HTR-8/SVneo (cell line): ENCODE data around the gene MAGEF1.

Experiments
- DNase-seq: peaks from one replicate; pipeline ENCODE4 v3.0.0; 2011; ENCODE audit warnings: low spot score, mixed read lengths; ENCODE audit not compliant: insufficient read length
- FAIRE-seq: peaks from 2 replicates; lab custom pipeline; 2011; peaks lifted over from hg19 to GRCh38; lab: Jason Lieb, UNC

Gene MAGEF1

DNA sequence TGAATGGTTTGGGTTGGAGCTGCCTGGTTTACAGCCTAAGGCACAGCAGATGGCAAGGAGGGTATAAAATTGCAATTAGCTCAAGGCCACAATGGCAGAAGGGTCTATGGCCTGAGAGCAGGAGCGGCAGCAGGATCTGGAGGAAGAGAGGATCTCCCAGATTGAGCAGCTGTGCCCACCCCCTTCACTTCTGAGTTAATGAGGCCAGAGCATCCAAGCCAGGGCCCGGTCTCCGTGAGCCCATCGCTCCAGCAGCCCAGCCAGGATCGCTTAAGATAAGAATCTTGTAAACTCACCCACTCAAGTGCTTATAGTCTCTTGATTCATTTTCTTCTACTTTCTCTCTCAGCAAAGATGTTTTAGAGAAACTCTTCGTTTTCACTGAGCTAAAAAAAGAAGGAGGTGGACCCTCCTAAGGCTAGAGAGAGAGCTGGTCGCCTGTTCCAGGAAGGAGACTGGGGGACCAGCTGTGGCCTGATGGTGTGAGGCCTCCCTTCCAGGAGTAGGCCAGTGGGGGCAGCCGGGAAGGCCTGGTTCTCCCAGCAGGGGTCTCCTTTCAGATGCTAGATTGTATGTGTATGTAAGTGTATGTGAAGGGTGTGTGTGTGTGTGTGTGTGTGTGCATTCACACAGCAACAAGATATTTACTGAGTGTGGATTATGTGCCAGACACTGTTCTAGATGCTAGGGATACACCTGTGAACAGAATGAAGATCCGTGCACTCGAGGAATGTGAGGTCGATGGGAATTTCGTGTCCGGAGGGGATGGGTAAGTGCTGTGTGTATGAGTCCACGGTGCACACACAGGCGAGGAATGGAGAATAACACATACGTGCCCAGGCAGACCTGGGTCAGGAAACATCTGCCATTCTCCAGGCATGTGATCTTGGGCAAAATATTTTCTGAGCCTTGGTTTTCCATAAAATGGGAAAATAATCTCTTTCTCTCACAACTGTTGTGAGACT, 18.6 kb downstream of the MAGEF1 start:
- DNase-seq = no peak
- FAIRE-seq = peak; percentile 46

DNA sequence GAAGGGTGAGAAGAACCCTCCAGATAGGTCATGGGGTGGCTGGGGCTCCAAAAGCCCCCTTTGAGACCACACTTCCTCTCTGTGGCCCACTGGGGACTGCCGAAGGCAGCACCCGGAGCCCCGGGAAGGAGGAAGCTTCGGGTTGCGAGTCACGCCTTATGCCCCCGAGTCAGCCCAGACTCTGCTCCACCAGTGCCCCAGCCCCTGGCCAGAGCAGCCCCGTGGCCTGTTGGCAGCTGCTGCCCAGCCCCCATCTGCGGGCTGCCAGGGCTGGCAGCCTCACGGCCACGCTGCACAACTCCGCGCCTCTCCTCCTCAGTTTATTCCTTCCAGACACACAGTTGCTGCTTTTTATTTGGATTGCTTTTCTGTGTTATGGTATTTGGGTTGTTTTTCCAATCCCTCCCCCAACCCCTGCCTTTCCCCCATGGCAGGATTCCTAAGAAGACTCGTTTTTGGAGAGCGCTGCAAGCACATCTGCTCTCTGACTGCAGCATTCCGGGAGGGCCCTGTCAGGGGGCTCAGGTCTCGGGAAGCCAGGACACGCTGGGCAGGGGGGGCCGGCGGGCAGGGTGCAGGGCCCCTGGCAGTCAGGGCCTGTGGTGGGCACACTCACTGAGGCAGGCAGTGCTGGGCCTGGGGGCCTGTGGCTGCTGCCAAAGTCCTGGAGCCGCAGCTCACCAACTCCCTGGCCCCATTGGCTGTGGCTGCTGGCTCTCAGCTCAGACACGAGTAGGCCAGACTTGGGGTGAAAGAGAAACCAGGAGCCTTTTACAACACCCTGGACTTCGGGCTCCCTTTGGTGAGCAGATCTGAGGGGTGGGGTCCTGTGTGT, 20.2 kb downstream of the MAGEF1 start:
- FAIRE-seq (no peak), DNase-seq (no peak)

DNA sequence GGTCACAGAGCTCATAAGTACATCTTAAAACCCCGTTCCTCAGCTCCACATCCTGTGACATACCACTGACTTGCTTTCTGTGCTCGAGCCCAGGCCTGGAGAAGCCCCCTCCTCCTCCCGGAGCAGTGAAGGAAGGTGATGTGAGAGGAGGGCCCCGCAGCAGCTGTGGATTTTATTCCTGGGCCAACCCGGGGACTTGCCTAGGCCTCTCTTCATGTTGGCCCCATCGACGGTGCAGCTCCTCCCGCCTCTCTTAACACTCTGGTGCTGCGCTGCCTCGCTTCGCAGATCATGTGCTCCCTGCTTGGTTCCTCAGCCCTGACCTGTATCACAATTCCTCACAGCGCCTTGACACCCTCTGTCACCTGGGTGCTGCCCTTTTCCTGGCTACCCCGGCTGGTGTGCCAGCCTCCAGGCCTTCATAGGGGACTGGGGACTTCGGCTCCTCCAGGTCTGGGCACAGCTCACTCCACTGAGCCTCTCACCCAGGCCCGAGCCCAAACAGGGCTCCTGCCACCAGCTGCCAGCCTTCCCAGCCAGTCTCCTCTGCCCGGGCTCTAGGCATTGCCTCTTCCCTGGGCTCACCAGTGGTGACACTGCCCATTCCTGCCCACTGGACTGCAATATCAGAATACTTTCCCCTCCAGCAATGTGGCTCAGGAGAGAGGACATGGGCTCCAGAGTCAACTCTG, 21.5 kb downstream of the MAGEF1 start:
- FAIRE-seq (no peak), DNase-seq (no peak)

DNA sequence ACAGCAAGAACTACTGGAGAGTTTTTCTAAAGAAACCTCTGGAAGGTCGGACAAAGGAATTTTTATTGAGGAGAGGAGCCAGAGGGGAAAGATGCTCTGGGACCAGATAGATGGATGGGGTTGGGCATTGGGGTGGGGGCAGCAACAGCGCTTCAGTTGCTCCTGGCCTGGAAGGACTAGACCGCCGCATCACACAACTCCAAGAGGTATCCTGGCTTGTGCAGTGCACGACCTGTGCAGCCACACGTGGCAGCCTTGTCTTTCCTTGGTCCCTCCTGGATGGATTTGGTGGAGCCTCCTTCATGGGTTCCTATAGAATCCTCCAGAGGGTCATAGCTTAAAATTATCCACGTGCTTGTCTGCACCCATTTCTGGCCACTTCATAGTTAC, 23.0 kb downstream of the MAGEF1 start:
- FAIRE-seq (no peak), DNase-seq (no peak)

DNA sequence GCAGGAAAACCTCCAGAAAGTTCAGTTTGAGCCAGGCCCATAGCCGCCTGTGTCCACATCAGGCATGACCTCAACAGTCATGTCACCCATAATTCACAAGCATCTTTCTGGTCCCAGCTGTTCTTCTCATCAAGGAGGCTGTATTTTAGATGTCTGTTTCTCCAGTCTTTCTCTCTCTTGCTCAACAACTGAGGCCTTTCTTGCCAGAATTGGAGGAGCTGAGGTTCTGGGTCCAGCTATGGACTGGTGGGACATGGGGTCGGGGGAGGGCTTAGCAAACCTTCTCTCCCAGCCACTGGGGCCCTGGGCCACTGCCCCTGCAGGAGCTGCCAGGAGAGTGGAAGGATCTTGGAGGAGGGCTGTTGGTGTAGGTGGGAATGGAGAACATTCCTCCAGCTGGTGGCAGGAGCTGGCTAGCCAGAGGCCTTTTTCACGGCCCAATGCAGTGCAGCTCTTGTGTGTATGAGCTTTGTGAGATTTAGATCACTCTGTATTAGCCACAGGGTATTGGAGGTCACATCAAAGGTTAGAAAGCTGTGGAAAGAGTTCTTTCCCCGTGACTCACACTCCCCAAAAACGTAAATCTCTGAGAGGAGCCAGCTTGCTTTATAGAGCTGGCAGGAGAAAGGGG, 23.5 kb downstream of the MAGEF1 start:
- FAIRE-seq (no peak), DNase-seq (peak; percentile 72)

DNA sequence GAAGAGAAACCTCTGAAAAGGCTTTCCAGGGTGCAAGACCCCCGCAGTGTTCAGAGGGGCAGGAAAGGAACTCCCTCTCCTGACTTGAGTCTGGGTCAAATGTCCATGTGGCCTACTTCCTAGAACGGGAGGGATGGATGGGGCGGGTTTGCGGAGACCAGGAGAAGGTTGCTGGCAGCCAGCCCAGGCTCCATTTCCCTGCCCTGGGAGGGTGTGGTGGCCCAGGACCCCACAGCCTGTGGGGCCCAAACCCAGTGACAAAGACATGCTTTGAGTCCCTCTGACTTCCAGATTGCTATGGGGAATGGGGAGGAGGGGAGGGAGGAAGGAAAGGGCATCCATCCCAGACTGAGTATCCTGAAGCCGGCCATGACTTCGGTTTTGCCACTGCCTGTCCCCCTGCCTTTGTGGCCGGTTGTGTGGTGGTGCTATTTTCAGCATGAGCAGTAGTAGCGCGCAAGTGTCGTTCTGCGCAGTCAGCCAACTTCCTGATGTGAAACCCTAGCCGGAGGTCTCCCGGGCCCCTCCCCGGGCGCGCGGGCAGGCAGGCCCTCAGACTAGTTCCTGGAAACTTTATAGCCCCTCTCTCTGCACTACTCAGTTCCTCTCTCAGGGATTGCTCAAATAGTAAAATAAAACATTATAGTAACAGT, 24.4 kb downstream of the MAGEF1 start:
- no peak for FAIRE-seq
- no peak for DNase-seq

DNA sequence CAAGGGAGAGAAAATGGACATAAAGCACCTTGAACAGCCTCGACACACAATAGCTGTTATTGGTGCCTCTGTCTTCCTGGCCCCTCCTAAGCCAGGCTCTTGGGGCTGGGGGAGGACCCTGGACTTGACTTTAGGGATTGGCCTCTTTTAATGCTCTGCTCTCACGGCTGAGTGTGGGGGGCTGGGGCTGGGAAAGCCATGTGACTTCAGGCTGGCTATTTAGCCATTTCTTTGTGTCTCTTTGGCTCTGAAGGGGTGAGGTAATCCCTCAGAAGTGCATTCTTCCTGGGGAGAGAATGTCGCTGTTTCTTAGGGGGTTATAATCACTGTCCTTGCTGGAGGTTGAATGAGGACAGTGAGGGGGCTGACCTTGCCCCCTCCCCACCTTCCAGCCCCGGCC, 26.2 kb downstream of the MAGEF1 start:
- FAIRE-seq (no peak), DNase-seq (peak; percentile 31)

DNA sequence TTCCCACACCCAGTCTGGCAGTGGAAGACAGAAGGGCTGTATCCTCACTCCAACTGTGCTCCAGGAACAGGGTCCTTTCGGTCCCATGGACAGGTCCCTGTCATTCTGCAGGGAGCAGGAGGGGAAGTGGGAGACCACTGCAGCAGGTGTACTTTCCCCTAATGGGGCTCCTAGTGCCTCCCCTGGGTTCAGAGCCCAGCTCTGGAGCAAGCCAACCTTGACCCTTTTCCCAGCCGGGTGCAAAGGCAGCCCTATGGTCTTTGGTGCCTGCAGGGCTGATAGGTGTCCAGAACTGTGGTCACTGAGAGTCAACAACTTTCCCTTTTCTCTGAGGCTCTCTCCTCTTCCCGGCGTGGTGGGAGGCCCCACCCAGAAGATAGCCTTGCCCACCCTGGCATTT, 26.8 kb downstream of the MAGEF1 start:
- FAIRE-seq = no peak
- no peak for DNase-seq

DNA sequence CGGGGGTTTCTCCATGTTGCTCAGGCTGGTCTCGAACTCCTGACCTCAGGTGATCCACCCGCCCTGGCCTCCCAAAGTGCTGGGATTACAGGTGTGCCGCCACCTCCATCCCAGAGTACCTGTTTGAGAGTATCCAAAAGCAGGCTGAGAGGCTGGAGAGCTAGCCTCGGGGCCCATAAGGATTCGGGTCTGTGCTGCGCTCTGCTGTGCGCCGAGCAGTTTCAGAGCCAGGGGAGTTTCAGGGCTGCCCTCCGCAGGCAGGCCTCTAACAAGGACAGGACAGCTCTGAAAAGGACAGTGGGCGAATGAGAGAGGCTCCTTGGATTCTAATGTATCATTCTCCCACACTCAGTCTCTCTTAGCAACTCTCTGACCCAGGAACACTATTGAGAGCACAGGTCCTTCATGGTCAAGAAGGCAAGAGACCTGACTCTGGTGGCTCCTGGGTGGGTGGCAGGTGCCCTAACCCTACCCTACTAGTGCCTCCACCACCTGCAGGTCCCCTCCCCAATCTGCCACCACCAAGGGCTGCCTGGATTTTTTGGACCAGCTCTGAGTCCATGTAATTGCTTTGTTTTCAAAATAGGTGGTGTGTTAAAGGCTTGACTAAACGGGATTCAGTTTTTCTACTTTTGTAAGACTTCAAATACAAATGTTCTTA, 27.8 kb downstream of the MAGEF1 start:
- FAIRE-seq = no peak
- no peak for DNase-seq

DNA sequence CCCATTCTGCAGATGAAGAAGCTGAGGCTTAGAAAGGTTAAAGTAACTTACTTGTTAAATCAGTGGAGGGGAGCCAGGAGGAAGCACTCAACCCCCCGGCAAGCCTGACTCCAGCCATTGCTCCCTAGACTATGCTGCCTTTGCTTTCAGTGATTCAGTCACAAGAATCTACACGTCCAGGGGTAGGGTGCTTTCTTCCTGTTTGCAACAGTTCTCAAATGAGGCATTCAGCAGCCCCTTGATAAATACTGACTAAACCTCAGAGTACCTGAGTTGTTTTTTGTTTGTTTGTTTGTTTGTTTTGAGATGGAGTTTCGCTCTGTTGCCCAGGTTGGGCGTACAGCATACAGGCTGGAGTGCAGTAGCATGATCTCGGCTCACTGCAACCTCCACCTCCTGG, 28.6 kb downstream of the MAGEF1 start:
- FAIRE-seq (no peak), DNase-seq (no peak)

DNA sequence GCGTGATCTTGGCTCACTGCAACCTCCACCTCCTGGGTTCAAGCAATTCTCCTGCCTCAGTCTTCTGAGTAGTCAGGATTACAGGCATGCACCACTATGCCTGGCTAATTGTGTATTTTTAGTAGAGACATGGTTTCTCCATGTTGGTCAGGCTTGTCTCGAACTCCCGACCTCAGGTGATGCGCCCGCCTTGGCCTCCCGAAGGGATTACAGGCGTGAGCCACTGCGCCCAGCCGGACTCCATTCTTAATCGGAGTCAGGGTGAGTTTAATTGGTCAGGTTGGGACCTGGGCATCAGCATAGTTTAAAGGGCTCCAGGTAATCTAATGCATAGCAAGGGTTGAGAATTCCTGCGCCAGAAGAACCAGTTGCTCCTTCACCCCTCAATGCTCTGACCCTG, 29.2 kb downstream of the MAGEF1 start:
- no peak for DNase-seq
- no peak for FAIRE-seq

DNA sequence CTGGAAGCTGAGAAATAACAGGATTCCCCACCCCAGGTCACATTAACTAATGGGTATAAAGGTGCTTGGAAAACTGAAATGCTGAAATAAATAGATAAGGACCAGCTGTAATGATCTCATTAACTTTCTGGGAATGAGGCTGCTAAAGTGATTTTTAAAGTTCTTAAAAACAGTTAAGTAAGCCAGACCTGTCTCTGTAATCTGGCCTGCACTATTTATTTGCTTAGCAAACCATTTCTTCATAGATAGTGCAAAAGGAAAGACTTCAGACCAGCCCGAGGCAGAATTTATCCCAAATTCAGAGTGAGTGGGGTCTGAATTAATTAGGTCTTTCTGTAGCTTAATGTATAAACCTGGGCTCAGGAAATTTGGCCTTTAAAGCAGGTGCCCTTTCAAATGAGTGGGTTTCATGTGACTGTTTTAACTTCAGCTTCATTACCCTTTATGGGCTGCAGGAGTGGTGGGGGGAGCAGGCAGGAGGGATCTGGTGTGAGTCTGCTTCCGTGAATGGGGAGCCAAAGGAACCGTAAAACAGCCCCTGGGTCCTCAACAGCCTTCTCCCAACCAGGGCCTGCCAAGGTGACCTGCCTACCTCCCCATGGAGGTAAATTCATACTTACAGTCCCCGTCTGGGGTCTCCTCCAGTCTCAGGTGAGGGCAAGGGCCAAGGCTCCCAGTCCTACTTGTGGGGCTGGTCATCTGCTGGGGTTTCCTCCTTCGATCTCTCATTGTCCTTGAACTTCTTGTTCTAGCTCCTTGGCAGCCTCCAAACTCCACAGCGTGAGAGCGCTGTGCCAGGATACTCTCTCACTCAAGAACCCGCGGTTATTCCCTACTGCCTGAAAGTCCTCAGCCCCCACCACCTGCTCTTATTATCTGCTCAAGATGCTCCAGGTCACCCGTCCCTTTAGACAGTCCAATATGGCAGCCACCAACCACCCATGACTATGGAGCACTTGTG, 31.2 kb downstream of the MAGEF1 start:
- no peak for DNase-seq
- no peak for FAIRE-seq

DNA sequence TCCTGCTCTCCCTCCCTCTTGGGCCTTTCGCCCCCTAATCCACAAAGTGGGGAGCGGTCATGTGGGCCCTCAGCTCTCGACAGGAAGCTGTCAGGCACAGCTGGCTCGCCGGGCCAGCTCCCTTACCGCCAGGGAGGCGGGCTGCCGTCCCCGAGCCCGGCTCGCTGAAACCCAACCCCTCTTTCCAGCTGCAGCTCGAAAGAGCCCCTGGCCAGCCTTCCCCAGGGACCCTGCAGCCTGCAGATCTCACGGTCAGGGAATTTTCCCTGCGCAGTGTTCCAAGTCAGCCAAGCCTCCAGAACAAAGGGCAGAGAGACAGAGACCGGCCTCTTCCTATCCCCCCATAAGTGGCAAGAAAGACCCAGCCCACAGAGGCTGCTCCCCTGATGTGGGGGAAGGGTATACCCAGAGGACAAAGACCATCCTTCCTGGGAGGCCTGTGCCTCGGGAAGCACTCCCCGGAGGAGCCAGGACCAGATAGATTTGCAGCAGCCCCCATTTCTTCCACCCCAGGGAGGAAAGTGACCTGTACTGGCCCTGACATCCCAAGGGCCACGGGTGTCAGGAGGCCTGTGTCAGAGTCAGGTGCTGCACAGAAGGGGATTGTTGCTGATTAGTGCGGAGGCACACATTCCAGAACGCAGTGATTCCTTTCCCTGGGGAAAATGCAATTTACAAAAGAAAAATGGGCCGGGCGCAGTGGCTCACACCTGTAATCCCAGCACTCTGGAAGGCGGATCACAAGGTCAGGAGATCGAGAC, 32.6 kb downstream of the MAGEF1 start:
- no peak for FAIRE-seq
- DNase-seq = no peak

DNA sequence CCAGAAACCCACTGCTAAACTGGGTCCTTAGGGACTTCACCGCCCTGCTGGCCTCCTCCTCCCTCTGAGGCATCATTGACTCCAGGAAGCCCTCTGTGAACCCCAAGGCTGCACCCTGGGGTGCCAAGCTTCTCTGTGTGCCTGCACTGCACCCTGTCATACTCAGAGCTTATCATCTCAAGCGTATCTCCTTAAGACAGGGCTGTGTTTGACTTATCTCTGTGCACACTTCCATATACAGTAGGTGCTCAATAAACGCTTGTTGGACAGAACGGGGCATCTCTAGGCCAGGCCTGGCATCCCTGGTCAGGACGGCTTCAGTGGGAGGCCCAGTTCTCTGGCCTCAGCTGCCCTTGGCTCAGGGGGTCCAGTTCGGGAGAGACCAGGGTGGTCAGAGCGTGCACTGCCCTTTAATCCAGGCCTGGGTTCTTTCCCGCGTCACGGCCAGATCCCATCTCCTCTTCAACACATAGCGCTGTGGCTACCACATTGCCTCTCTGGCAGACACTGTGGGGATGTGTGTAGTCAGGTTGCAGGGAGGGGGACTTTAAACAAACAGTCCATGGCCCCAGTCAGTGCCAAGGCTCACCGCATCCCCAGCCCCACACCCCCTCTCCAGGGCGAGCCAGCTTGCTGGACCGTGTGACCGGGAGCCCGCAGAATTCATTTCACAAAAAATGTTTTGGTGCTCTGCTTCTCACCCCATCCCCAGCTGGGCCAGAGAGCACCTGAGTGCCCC, 33.4 kb downstream of the MAGEF1 start:
- DNase-seq (no peak), FAIRE-seq (no peak)

DNA sequence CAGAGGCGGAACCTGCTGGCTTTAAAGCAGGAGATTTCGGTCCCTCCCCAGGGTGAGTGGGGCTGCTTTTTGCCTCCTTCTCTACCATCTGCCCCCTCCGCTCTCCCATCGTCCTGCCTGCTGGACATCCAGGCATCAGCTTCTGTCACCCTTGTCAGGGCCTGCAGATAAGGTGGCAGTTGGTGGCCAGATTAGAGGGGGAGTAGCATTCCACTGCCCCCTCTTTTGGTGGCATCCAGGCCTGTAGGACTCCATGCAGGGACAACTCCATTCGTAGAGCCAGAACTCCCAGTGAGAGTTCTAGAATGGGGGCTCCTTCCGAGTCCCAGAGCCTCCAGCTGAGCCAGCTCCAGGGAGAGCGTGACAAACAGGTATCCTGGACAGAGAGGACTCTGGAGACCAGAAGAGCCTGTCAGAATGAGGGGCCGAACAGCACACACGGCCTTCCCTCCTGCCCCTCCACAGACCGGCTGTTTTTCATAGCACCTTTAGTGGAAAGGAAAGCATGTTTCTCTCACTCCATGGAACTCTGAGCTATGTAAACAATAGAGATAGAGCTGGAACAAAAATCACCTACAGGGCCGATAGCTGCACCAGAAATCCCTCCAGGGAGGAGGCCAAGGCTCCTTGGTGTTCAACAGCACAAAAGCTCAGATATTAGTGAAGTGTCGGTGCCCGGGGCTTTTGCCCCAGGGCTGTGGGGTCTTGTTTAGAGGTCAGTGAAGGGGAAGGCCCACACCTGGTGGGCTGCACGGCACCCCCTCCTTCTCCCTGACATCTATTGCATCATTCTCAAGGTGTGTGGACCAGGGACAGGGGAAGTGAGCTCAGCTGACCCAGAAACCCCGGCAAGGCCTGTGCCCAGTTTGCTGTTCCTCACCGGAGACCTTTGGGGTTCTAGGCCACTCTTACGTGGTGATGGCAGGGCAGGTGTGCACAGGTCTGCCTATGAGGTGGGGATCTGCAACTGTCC, 34.2 kb downstream of the MAGEF1 start:
- DNase-seq (no peak), FAIRE-seq (no peak)

DNA sequence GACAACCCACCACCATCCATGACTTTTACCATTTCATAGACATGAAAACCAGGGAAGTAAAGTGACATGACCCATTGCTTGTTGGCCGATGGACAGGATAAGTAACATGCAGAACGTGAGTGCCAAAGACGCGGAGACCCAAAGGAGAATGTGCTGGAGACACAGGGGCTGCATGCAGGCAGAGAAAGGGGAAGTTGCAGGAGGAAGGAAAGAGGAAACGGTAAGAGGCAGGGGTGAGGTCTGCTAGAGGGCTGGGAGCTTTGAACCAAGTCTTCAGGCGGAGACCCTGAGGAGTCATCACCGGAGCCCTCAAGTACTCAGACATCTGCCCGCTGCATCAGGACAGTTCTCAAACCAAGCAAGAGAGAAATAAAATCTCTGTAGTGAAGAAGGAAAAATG, 34.9 kb downstream of the MAGEF1 start:
- DNase-seq (no peak), FAIRE-seq (no peak)
